Osteoblast (primary cell): ENCODE data around the gene DDX43. TPM values are rescaled to one million over a fixed set of nuclear protein-coding genes. Genes with fewer than 3 reads are reported as not detected.
A peak's percentile ranks its signal among the peaks of the same experiment; 100 is the strongest.

Source experiments
- DNase-seq: peaks from one replicate; pipeline ENCODE4 v3.0.0; 2011; ENCODE audit warnings: low spot score, mixed read lengths; ENCODE audit not compliant: insufficient read length; ENCODE audit errors: missing footprints
- H2AFZ ChIP-seq: 2 replicates; pipeline ENCODE4 v1.6.0; 2011; ENCODE audit warnings: mild to moderate bottlenecking, low read length
- H3K27ac ChIP-seq: 2 replicates; pipeline ENCODE4 v1.5.1; 2011; ENCODE audit warnings: mild to moderate bottlenecking, low read depth, low read length, moderate library complexity
- H3K27me3 ChIP-seq: 2 replicates; pipeline ENCODE4 v1.6.0; 2012; ENCODE audit warnings: mild to moderate bottlenecking, control low read depth, inconsistent platforms, low read length, moderate library complexity; ENCODE audit not compliant: insufficient read depth
- H3K36me3 ChIP-seq: 2 replicates; pipeline ENCODE4 v1.5.1; 2011; ENCODE audit warnings: mild to moderate bottlenecking, low read length, control low read depth, moderate library complexity; ENCODE audit not compliant: insufficient read depth
- H3K4me1 ChIP-seq: 2 replicates; pipeline ENCODE4 v1.5.1; 2011; ENCODE audit warnings: mild to moderate bottlenecking, low read length, control low read depth, moderate library complexity; ENCODE audit not compliant: insufficient read depth
- H3K4me2 ChIP-seq: 2 replicates; pipeline ENCODE4 v1.6.0; 2011; ENCODE audit warnings: mild to moderate bottlenecking, low read length; ENCODE audit not compliant: insufficient read depth
- H3K4me3 ChIP-seq: fragments of 200-600 bp; sonication (generic); 3 replicates; pipeline ENCODE4 v1.5.1; 2012; ENCODE audit warnings: mild to moderate bottlenecking, low read length, inconsistent platforms; ENCODE audit not compliant: insufficient read depth
- H3K79me2 ChIP-seq: 2 replicates; pipeline ENCODE4 v1.6.0; 2012; ENCODE audit warnings: mild to moderate bottlenecking, low read length, control low read depth, inconsistent platforms; ENCODE audit not compliant: insufficient read depth
- H3K9me3 ChIP-seq: 2 replicates; pipeline ENCODE4 v1.5.1; 2011; ENCODE audit warnings: low read depth, low read length, control low read depth
- H4K20me1 ChIP-seq: 2 replicates; pipeline ENCODE4 v1.6.0; 2012; ENCODE audit warnings: mild to moderate bottlenecking, low read length, control low read depth; ENCODE audit not compliant: insufficient read depth
- CTCF ChIP-seq: IDR thresholded peaks from 2 replicates; pipeline ENCODE4 v1.5.1; 2011; ENCODE audit warnings: mild to moderate bottlenecking, low read depth, low read length, moderate library complexity; ENCODE audit errors: extremely low read depth
- total RNA-seq: library from RNA; depleted of rRNA; stranded (reverse); fragments of >200 nt; gene quantifications from 2 replicates; pipeline ENCODE4 v1.2.3, GENCODE V29; 2012

DDX43 gene
- 5.0 and 8.7 TPM in 2 replicates for total RNA-seq

DNA sequence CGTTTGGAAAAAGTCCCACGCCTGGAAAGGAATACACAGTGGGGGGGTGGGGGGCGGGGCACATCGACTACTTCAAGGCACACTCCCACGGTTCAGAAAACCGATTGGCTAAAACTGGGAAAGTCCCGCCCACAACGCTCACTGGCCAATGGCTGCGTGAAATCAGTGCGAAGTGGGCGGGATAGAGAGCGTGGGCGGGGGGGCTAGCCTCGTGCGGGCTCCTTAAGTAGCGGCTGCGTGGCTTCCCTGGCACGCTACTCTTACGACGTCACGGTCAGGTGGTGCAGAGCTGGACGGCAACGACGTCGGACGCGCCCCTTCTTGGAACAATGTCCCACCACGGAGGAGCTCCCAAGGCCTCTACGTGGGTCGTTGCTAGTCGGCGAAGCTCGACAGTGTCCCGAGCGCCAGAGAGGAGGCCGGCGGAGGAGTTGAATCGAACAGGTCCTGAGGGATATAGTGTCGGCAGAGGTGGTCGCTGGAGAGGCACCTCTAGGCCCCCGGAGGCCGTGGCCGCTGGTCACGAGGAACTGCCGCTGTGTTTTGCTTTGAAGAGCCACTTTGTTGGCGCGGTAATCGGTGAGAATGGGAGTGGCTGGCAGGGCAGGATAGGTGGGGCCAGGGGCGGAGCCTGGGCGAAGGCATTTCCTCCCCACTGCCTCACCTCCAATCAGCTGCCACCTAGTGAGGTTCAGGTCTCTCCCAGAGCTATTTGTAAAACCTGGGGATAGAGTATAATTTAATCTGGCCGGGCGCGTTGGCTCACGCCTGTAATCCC lies at the start of gene DDX43:
Gene DDX43 (plus strand): TSS at position 252 of the 778 bp plus-strand sequence. CDS start 78 bp downstream, at position 330.
- peak within 1 kb of the TSS; percentile 54 for H3K4me3 ChIP-seq

GRCh38 chr6:73348550-73349204 lies 46.0 kb upstream of the DDX43 start:
- Histone ChIP-seq H3K4me3 (no peak overlapping the region), H3K9me3 (no peaks in the 10 kb centered on the region), H3K36me3 (no peaks in the 10 kb centered on the region), H3K27ac (no peak overlapping the region), H3K27me3 (peaks cover 32% of the 10 kb centered on the region), H3K4me1 (no peaks in the 10 kb centered on the region), H3K79me2 (no peaks in the 10 kb centered on the region), H3K4me2 (no peak overlapping the region), H2AFZ (no peak overlapping the region), H4K20me1 (no peaks in the 10 kb centered on the region)
- no peak for DNase-seq
- TF ChIP-seq CTCF = no peak

More for the DNA sequence above, at the start of gene DDX43:
- Histone ChIP-seq H3K27ac (peak within 1 kb of the TSS; percentile 33), H3K9me3 (no peaks in the 10 kb centered on the region), H3K36me3 (no peaks in the 10 kb centered on the region), H4K20me1 (no peaks in the 10 kb centered on the region), H3K4me1 (no peaks in the 10 kb centered on the region), H3K79me2 (no peaks in the 10 kb centered on the region), H3K27me3 (no peaks in the 10 kb centered on the region), H3K4me2 (no peak within 1 kb of the TSS), H2AFZ (no peak within 1 kb of the TSS)
- TF ChIP-seq CTCF = no peak
- peak; percentile 88 for DNase-seq

GRCh38 chr6:73349311-73349710 lies 45.3 kb upstream of the DDX43 start:
- Histone ChIP-seq H3K27me3 (peaks cover 32% of the 10 kb centered on the region), H3K36me3 (no peaks in the 10 kb centered on the region), H3K27ac (no peak overlapping the region), H3K4me2 (no peak overlapping the region), H3K79me2 (no peaks in the 10 kb centered on the region), H4K20me1 (no peaks in the 10 kb centered on the region), H3K9me3 (no peaks in the 10 kb centered on the region), H3K4me3 (no peak overlapping the region), H2AFZ (no peak overlapping the region), H3K4me1 (no peaks in the 10 kb centered on the region)
- no peak for TF ChIP-seq CTCF
- DNase-seq = no peak
